Epidermal melanocyte (primary cell): ENCODE measurements around the gene LMX1A.

Experiments
- DNase-seq: peaks from one replicate; pipeline ENCODE4 v3.0.0; 2011; ENCODE audit warnings: low spot score; ENCODE audit not compliant: insufficient read length

Gene LMX1A

GRCh38 chr1:165325460-165326203, 30.9 kb downstream of the LMX1A start:
- no peak for DNase-seq

- no peak for DNase-seq
Observed at GRCh38 chr1:165324050-165324449, 32.5 kb downstream of the LMX1A start.

GRCh38 chr1:165317612-165318011, 38.9 kb downstream of the LMX1A start:
- DNase-seq, result no peak

DNA sequence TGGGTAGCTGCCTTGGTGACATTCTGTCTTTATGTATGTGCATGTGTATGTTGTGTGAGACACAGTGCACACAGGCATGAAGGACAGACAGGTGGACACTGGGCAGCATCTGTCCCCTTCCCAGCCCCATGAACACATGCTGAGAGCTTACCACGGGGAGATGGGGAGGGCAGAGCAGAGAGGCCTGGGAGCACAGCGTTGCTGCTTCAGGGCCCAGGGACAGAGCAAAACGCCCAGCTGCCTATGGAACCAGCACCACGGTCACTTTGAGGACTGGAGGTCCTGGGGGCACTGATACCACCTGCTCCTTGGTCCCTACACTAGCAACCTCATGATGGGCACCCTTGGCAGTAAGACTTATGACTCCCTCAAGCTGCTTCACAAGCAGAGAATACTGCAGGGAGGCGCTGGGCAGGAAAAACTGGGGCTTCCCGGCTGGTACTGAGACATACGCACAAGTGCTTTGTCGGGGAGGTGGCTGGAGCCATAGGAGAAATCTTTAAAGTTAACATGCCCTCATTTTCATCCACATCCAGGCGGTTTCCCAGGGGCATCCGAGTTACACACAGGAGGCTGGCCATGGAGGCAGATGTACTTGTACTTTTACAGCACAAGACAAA, 40.3 kb downstream of the LMX1A start:
- DNase-seq, result no peak

DNA sequence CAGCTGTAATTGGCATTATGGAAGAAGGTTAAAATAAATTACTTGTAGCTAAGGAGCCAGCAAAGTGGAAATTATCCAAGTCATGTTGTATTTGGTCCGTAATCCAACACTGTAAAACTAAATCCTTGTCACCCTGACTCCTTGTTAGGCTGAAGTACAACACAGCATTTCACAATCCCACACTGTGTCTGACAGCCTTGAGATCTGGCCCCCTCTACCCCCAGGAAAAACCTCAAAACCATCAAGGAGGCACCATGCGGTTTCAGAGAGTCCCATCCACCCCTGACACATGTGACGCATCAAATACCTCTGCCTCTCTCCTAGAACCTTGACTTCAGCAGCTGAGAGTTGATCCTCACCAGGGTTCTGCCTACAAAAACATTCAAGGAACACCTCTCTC, 41.0 kb downstream of the LMX1A start:
- no peak for DNase-seq

GRCh38 chr1:165313903-165314302, 42.6 kb downstream of the LMX1A start:
- no peak for DNase-seq

GRCh38 chr1:165312591-165312990, 43.9 kb downstream of the LMX1A start:
- DNase-seq, result no peak

DNA sequence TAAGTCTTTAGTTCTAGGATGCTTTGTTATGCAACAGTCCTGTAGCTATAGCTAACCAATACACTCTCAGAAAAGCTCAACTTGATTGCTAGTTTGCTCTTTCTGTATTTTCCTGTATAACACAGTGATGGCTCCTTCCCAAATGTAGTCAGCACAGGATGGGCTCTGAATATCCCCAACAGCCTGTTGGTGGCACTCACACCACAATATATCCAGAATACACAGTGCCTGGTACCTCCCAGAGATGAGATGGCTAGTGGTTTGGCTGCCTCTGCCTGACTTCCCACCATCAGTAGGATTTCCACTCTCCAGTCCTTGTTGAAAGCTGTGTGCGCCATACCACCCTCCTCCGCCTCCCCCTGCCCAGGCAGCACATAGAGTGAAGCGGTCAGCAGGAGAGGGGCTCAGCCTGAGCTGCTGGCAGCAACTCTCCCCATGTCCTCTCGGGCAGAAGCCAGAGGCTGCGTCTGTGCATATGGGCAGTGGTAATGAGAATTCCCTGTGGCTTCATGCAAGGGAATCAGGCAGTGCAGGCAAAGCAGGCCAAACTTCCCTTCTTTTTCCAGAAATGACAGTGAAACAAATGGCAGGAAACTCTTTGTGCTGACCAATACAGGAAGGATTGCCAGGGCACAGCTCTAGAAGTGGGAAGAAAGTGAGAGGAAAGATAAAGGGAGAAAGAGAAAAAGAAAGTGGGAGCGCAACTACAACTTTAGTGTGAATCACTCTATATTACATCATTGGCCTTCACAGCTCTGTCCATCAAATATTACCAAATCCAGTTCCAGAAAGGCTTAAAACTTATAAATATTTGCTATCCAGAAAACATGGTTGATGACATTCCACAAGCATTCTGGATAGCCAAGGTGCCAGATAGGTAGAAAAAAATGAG, 49.7 kb downstream of the LMX1A start:
- no peak for DNase-seq

- no peak for DNase-seq
Observed at GRCh38 chr1:165303386-165303785, 53.1 kb downstream of the LMX1A start.

DNA sequence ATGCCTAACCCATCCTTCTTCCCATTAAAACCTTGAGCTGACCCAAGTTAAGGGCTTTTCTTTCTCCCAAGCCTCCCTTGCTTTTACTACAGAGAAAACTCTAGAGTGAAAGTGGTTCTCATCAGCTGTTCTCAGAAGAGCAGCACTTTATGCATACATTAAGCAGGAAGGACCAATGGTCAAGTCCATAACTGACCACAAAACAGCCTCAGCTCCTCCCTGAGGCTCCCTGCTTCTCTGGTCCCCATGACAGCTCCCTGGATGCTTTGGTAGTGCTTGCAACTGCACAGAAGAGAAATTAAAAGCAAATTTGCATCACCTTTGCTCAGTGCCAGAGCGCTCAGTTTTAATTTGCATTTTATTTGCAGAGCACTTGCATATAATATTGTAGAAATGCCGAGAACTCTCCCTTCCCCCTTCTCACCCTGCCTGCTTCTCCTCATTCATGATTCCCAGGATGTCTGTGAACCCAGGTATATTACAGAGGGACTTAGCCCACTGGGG, 56.1 kb downstream of the LMX1A start:
- DNase-seq, result no peak

GRCh38 chr1:165298203-165298820, 58.2 kb downstream of the LMX1A start:
- DNase-seq, result no peak

GRCh38 chr1:165296205-165296604, 60.3 kb downstream of the LMX1A start:
- DNase-seq, result no peak

- no peak for DNase-seq
Observed at GRCh38 chr1:165290148-165290547, 66.4 kb downstream of the LMX1A start.

DNA sequence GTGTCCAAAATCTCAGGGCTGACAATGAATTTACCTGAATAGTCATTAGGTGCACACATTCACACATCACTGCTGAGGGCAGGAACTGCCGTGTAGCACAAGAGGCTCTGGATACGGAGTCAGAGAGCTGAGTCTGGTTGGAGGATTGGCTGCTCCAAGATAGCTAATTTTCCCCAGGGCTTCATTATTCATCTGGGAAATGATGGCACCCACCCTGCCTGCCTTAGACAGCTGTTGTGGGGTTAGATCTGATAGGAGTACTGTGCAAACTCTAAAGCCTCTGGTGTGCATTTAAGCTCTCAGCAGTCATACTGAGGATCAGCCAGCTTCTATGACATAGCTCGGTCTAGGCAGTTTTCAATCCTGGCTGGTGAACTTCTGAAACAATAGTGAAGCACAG, 67.0 kb downstream of the LMX1A start:
- no peak for DNase-seq

DNA sequence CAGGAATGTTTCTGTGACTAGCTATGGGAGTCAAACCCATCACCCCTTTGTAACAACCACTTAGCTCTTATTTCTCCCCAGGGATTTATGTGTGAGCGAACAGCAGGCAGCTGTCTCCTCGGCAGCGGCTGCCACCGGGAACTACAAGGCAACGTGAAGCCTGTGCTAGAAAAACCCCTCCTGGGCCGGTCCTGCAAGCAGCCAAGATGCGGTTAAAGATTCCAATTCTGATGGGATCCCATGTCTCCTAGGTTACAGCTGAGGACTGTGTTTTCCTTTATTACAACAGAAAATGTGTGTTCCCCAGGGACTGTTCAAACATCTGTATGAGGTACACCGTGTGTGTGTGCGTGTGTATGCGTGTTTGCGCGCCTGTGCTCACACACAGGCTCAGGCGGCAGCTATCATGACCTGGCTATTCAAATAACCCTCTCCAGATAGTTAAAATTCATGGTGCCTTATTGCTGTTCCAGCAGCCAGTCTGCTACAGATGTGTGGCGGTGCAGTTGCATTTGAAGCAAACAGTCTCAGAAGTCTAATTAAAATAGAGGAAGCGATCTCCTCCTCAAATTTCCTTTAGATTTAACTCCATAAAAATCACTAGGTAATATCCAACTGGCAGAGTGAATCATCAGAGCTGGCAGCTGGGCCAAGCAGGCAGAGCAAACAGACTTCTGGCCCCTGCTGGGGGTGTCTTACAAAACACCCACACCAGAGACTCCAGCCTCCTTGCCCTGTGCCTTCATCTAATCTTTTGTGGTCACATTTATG, 68.0 kb downstream of the LMX1A start:
- no peak for DNase-seq

DNA sequence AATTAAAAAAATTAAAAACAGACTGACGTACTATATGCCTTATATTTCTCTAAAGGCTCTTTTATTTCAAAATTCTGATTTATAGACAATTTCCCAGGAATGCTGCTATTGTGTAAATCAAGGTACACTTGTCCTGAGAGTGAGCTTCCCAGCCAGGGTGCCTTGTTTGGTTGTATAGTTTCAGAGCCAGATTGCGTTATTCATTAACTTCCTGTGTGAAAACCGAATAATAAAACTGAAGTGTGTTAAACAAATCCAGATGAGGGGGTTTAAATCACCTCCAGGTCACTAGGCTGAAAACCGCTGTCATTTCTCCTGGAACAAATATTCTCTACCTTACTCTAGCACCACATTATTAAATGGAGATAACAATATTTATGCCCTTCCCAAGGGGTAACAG, 68.7 kb downstream of the LMX1A start:
- no peak for DNase-seq

GRCh38 chr1:165287329-165287728, 69.2 kb downstream of the LMX1A start:
- no peak for DNase-seq

DNA sequence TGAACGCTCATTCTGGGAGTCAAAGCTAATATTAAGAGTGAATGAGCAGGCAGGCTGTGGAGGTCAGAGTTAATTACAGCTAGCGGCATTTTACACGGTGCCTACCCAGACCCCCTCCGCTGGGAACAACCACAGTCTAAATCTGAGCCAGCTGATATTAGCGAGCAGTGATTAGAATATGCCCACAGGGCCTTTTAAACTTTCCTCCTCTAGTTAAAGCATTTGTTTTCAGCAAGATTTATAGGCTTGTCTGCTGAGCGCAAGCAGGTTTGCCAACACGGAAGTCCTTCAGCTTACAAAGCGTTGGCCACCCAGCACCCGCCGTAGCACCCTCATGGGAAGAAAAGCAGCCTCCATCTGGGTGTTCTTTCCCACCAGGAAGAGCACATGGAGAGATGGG, 72.1 kb downstream of the LMX1A start:
- DNase-seq, result no peak

DNA sequence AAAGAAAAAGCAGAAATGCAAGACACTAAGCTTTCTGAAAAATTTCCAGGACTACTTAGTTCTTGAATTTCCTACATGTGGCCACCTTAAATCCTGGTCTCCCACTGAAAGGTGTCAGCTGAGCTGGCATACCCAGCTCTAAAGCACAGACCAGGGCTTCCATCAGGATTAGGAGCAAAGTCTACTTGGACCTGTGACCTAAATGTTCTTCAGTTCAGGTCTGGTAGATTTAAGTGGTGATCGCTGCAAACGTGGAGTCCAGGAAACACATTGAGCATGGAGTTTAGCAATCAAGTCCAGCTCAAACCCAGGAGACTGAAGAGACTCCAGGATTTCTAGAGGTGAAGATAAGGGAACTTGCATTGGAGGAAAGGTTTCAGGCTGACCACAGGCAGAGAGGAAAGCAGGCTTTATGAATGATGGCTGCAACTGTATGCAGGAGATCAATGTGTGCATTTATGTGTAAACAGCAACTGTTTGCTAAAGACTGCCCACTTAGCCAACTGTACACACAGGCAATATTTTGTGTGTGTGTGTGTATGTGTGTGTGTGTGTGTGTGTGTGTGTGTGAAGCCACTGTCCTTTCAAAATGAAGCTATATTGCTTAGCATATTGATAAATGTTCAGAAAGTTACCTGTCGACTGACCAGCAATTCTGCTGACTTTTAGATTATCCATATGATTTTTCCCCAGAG, 75.2 kb downstream of the LMX1A start:
- no peak for DNase-seq

DNA sequence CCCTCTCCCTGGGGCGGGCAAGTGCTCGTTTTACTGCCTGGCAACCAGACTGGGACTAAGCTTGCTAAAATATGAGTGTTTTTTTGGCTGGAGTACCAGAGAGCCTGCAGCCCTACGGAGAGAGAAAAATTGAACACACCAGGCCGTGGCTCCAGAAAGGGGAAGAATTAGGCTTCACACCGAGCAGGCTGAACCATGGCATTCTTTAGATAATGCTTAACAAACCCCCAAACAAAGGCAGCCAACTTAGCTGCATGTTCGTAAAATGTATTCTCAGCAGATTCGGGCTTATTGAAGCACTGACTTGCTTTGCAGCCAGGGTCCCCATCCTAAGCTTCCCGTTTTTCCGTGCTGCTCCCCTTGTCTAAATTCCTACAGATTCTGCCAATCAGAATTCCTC, 76.6 kb downstream of the LMX1A start:
- DNase-seq, result no peak
